HS-27A (cell line): ENCODE measurements around the gene WDHD1.
A peak's percentile ranks its signal among the peaks of the same experiment; 100 is the strongest.
"Not testable (repeated sequence)": the region's sequence is repeated elsewhere in the genome, so short reads cannot be mapped to it uniquely, and the experiment has no call there.

Source experiments
- DNase-seq: peaks from one replicate; pipeline ENCODE4 v3.0.0-alpha.2; 2012; ENCODE audit warnings: low read depth, missing footprints

Gene WDHD1

GRCh38 chr14:55026793-55027561 is at the start of gene WDHD1, which contains the start of gene SOCS4:
Gene WDHD1 (minus strand): TSS chr14:55027099. CDS start chr14:55026787, 312 bp downstream.
Gene SOCS4 (plus strand): TSS chr14:55027236. CDS start chr14:55043042, 15,806 bp downstream.
- DNase-seq: peak; percentile 79

DNA sequence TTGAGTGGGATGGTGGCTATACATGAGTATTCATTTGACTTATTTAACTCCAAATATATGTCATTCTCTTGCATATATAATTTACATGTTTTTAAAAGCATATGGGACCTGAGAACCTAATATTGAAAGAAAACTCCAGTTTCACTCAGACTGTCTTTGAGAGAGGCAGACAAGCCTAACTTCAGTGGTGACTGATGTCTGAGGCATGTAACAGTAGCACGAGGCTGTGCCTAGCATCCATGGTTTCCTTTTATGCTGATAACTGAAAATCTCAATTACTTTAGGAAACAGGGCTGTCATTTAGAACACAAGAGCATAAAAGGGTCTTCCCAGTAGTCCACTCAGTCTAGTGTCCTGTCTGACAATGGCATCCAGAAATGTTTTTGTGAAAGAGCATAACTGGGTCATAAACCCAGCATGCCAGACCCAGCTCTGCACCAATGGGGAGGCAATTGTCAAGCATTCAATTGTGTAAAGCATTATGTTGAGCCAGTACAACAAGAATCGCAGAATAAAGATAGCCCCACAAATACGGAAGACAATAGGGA is 48.8 kb upstream of the WDHD1 start:
- no peak for DNase-seq

GRCh38 chr14:55074662-55075061 is 47.8 kb upstream of the WDHD1 start:
- DNase-seq: no peak

GRCh38 chr14:55073856-55074255 is 47.0 kb upstream of the WDHD1 start:
- DNase-seq: no peak

- no peak for DNase-seq
These were observed 45.2 kb upstream of the WDHD1 start for GRCh38 chr14:55071870-55072640.

DNA sequence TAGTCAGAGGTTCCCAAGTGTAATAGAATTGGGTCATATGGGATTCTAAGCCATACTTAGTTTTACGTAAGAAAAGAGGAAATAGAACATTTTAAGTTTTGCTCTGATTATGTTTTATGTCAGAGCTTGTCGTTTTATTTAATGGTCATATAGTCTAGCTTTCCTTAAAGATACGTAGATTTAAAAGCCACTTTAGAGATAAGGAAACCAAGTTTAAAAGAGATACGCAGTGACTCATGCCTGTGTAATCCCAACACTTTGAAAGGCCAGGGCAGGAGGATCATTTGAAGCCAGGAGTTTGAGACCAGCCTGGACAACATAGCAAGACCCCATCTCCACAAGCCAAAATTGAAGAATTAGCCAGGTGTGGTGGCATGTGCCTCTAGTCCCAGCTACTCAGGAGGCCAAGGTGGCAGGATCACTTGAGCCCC is 44.1 kb upstream of the WDHD1 start:
- DNase-seq: no peak

- DNase-seq: no peak
These were observed 39.3 kb upstream of the WDHD1 start for GRCh38 chr14:55066223-55066622.

DNA sequence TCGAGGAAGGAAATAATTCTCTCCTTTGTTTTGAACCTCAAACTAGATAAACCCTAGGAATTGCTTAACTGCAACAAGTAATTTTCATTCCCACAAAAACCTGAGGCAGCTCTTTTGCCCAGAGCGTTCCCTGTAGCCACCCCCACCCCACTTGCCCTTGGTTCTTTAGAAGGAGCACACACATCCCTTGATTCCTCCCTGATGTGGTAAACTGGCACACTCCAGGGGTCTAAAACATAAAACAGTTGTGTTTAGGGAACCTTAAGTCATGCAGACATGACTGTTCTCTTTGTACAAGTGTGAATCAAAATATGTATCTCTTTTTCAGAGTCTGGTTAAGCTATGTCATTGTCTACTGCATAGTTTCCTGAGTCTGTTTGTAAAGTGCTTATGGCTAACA is 38.5 kb upstream of the WDHD1 start:
- no peak for DNase-seq

GRCh38 chr14:55064896-55065295 is 38.0 kb upstream of the WDHD1 start:
- DNase-seq: not testable (repeated sequence)

- no peak for DNase-seq
These were observed 35.8 kb upstream of the WDHD1 start for GRCh38 chr14:55062517-55063351.

- DNase-seq: no peak
These were observed 32.4 kb upstream of the WDHD1 start for GRCh38 chr14:55059333-55059732.

- no peak for DNase-seq
These were observed 31.0 kb upstream of the WDHD1 start for GRCh38 chr14:55057919-55058318.

- no peak for DNase-seq
These were observed 27.2 kb upstream of the WDHD1 start for GRCh38 chr14:55054098-55054497.

DNA sequence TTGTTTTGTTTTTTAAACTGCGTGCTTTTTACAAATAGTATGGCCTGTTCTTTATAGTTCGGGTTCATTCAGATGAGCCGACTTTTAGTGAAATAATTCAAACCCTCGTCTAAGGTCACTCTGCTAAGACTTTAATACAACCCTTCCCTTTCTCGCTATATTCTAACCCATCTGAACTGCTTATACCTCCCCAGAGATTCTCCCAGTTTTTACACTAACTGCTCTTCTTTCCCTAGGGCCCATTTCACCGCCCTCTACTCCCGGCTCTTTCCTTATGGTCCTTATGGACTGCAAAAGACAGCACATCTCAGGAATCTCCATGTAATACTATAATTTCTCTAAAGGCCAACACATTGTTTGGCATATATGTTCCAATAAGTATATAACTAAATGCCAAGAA is 26.6 kb upstream of the WDHD1 start:
- no peak for DNase-seq

GRCh38 chr14:55053018-55053417 is 26.1 kb upstream of the WDHD1 start:
- DNase-seq: no peak

DNA sequence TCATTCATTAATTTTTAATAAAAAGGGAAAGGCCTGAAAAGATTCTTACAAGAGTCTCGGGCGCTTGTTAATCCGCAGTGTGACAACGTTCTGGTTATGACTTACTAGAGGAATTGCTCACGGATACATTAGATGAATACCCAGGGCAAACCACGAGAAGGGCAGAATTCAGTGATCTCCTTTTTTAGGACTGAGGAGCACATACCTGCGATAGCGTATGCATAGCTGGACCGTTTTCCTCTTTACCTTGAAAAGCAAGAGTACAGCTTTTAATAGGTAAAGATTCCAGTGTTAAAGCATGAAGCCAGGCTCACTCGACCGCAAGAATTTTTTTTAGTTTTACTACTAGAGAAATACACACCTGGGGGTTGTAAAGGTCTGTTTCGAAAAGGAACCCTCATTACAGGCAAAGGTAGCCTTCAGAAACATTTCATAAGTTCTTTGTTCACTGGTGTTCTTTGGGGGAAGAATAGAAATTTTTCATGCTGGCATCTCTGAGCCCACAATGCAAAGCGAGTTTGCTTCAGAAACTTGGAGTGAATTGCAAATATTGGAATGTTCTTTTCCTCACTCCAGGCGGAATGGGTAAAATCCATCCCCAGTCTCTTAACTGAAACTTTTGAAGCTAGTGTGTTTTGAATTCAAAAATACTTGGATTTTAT is 25.5 kb upstream of the WDHD1 start:
- DNase-seq: peak; percentile 24

- peak; percentile 89 for DNase-seq
These were observed 24.7 kb upstream of the WDHD1 start, which contains the start of gene MAPK1IP1L for GRCh38 chr14:55051423-55052268. Gene MAPK1IP1L (plus strand): TSS chr14:55051647. CDS start chr14:55061684, 10,037 bp downstream.

DNA sequence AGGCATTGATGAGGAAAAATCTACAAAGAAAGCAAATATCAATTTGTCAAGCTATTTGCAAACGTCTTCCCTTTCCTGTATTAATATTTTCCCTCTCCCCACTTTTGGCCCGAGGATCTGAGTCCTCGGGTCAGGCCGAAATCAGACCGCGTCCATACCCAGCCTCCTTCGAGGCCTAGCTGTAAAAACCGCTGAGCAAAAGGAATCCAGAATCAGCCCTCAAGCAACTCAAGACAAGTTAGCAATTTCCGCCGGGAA is 24.2 kb upstream of the WDHD1 start:
- DNase-seq: no peak

GRCh38 chr14:55048900-55049436 is 22.1 kb upstream of the WDHD1 start:
- no peak for DNase-seq

- no peak for DNase-seq
These were observed 20.6 kb upstream of the WDHD1 start for GRCh38 chr14:55047301-55048053.
